ENCODE measurements around the gene RCAN2.

Gene RCAN2

GRCh38 chr6:46235242-46235641 is 256.0 kb downstream of the RCAN2 start:
- H3K4me3 ChIP-seq (ENCODE audit: low read depth, low read length), result no peak overlapping the region
- no peak for TF ChIP-seq CTCF (IDR thresholded peaks at IDR 0.05; ENCODE audit: control insufficient read depth, extremely low read depth, insufficient read depth)
- DNase-seq (ENCODE audit: low read depth), result no peak

- no peak for TF ChIP-seq CTCF (IDR thresholded peaks at IDR 0.05; ENCODE audit: control insufficient read depth, extremely low read depth, insufficient read depth)
- H3K4me3 ChIP-seq (ENCODE audit: low read depth, low read length), result no peak overlapping the region
- no peak for DNase-seq (ENCODE audit: low read depth)
Measured at GRCh38 chr6:46234700-46235099, 256.5 kb downstream of the RCAN2 start.

GRCh38 chr6:46234156-46234556 is 257.1 kb downstream of the RCAN2 start:
- no peak for DNase-seq (ENCODE audit: low read depth)
- no peak for TF ChIP-seq CTCF (IDR thresholded peaks at IDR 0.05; ENCODE audit: control insufficient read depth, extremely low read depth, insufficient read depth)
- no peak overlapping the region for H3K4me3 ChIP-seq (ENCODE audit: low read depth, low read length)

- TF ChIP-seq CTCF (IDR thresholded peaks at IDR 0.05; ENCODE audit: control insufficient read depth, extremely low read depth, insufficient read depth), result no peak
- no peak for DNase-seq (ENCODE audit: low read depth)
- H3K4me3 ChIP-seq (ENCODE audit: low read depth, low read length), result no peak overlapping the region
Measured at GRCh38 chr6:46233129-46233528, 258.1 kb downstream of the RCAN2 start.

GRCh38 chr6:46222286-46222685 is 269.0 kb downstream of the RCAN2 start:
- no peak for TF ChIP-seq CTCF (IDR thresholded peaks at IDR 0.05; ENCODE audit: control insufficient read depth, extremely low read depth, insufficient read depth)

GRCh38 chr6:46221222-46221793 is 269.9 kb downstream of the RCAN2 start:
- peak; percentile 25 for DNase-seq (ENCODE audit: low read depth)
- TF ChIP-seq CTCF (IDR thresholded peaks at IDR 0.05; ENCODE audit: control insufficient read depth, extremely low read depth, insufficient read depth), result peak; percentile 82
- no peak overlapping the region for H3K4me3 ChIP-seq (ENCODE audit: low read depth, low read length)

More at GRCh38 chr6:46222286-46222685, 269.0 kb downstream of the RCAN2 start:
- H3K4me3 ChIP-seq (ENCODE audit: low read depth, low read length), result no peak overlapping the region
- no peak for DNase-seq (ENCODE audit: low read depth)
